Stimulated activated CD4-positive, alpha-beta T cell treated with anti-CD3 and anti-CD28 coated beads, Interleukin-1b, Interleukin-23, amount 100 ng/mL, for 24 hours (primary cell): ENCODE data around the gene FGB.
"Not testable (repeated sequence)": the region's sequence is repeated elsewhere in the genome, so short reads cannot be mapped to it uniquely, and the experiment has no call there.

ENCODE experiments used
- DNase-seq, 4 experiments: peaks; one replicate each; pipeline ENCODE4 v3.0.0-alpha.2; 2020; ENCODE audit warnings: low read depth in 4 of 4, low spot score in 1 of 4

The FGB gene

DNA sequence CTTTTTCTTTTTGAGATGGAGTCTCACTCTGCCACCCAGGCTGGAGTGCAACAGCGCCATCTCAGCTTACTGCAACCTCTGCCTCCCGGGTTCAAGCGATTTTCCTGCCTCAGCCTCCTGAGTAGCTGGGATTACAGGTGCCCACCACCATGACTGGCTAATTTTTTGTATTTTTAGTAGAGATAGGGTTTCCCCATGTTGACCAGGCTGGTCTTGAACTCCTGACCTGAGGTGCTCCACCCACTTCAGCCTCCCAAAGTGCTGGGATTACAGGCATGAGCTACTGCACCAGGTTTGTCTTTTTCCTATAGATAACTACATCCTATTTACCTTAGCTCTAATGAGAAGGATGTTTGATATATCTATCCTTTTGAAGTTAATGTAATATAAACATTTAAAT, 31.5 kb downstream of the FGB start:
- DNase-seq, result not testable (repeated sequence)

DNA sequence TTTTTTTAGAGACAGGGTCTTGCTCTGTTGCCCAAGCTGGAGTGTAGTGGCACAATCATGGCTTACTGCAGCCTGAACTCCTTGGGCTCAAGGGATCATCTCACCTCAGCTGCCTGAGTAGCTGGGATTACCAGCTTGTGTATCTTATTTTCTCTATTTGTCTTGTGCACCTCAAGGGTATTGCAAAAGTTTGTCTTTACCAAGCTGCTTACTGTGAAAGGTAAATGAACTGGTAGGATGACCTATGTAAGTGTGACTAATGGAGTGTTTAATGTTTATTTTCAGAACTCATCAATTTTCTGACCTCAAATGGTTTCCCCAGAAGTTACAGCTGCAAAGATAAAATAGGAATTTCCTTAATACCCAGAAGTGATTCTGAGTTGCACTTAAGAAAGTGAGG, 33.0 kb downstream of the FGB start:
- no peak for DNase-seq

DNA sequence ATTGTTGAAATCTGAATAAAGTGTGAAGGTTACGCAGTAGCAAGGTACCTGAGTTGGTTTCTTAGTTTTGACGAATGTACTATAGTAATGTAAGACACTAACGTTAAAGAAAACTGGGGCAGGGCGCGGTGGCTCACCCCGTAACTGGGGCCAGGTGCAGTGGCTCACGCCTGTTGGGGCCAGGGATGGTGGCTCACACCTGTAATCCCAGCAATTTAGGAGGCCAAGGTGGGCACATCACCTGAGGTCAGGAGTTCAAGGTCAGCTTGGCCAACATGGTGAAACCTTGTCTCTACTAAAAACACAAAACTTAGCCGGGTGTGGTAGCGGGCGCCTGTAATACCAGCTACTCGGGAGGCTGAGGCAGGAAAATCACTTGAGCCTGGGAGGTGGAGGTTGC, 34.5 kb downstream of the FGB start:
- not testable (repeated sequence) for DNase-seq

DNA sequence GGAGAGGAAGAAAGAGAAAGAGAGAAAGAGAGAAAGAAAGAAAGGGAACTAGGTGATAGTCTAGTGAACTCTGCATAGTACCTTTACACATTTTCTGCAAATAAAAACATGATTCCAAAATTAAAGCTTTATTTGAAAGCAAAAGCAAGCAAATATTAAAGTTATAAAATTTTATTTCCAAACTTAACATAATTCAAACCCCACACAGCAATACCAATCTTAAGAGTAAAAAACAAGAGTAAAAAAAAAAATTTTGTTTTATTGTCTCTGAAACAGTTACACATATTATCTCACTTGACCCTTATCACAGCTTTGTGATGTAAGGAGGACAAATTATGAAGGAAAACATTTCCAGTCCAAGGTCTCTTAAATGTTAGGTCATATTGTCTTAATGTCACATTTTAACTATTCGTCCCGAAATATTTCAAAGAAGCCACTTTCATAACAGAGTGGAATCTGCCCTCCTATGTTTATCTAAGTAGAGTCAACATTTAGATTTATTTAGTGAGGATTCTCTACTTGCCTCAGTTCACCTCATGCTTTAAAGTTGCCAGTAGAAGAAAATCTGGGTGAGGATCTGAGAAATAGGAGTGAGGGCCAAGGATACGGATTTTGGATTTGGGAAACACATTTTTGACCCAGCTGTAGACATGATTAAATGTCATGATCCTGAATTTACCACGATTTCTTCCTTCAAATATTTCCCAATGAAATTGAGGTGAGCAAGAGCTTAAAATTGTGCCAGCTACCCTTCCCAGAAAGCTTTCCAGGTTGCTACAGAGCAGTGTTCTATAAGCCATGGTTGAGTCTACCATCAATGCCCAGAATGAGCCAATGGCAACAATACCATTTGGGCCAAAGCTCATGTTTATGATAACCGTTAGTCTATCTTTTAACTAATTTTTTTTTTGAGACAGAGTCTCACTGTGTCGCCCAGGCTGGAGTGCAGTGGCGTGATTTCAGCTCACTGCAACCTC, 35.3 kb downstream of the FGB start:
- no peak for DNase-seq

DNA sequence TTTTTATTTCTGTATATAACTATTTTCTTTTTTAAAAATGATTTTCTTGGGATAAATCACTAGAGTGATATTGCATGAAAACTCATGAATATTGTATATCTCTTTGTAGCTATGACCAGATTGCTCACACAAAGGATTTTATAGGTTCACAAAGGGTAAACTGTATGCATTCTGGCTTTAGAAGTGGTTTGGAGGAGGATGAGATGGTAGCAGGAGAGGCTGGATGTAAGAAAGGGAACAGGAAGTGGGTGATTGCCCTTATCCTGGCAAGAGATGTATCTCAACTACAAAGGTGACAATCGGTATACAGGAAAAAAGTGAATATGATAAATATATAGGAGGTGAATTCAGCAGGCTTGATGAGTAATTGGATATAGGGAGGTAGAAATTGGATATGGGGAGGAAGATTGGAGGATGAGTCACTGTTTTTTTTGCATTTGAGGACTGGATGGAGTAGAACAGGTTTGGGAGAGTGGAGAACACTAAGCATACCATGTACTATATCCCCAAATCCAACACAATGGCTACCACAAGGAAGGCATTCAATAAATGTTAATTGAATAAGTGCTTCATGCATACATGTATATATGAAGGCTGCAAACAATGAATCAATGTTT, 39.7 kb downstream of the FGB start:
- no peak for DNase-seq

DNA sequence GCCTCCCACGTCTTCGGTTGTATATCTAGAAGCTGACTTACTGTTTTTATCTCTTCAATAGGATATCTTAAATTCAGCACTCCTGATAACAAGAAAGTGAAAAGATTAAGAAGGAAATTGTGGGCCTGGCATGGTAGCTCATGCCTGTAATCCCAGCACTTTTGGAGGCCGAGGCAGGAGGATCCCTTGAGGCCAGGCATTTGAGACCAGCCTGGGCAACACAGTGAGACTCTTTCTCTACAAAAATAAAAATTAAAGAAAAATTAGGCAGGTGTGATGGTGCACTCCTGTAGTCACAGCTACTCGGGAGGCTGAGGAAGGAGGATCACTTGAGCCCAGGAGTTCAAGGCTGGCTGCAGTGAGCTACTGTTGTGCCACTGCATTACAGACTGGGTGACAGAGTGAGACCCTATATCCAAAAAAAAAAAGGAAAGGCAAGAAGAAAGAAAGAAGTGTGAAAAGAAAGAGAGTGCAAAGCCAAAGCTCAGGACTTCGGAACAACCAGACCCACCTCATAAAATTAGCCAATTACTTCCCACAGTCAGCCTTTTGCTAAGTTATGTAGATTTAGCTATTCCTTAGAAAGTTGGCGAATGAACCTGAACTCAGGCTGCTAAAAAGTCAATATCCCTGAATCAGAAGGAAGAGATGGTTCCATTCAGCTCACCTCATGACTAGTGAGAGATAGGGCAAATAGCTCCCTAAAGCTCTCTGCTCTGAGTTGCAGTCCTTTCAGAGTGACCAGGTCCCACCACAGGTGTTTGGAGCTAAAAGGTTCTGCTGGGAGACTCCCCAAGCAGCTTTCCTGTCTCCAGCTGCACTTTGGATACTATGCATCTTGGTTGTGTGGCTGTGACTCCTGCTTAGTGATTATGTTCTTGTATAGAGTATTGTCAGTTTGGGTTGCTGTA, 40.5 kb downstream of the FGB start:
- DNase-seq, result no peak

DNA sequence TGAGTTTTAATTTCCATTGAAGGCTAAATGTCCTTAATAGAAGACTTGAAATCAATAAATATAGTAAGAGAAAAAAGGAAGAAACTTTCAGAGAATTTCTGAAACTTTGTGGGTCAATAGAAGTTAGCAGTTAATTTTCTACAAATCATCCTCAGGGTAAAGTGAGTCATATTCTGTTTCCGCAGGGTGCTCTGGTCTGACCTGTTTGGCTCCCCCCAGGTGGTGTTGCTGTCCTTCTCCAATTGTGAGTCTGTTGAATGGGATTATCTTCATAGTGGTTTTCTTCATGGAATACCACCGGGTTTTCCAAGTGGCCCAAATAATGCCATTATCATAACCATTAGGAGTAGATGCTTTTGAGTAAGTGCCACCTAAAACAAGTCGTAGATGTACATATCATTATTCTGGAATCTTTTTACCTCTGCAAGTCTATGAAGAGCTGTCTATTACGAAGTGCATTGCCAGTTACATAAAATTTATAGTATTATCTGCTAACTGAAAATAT, 41.9 kb downstream of the FGB start:
- DNase-seq, result no peak

DNA sequence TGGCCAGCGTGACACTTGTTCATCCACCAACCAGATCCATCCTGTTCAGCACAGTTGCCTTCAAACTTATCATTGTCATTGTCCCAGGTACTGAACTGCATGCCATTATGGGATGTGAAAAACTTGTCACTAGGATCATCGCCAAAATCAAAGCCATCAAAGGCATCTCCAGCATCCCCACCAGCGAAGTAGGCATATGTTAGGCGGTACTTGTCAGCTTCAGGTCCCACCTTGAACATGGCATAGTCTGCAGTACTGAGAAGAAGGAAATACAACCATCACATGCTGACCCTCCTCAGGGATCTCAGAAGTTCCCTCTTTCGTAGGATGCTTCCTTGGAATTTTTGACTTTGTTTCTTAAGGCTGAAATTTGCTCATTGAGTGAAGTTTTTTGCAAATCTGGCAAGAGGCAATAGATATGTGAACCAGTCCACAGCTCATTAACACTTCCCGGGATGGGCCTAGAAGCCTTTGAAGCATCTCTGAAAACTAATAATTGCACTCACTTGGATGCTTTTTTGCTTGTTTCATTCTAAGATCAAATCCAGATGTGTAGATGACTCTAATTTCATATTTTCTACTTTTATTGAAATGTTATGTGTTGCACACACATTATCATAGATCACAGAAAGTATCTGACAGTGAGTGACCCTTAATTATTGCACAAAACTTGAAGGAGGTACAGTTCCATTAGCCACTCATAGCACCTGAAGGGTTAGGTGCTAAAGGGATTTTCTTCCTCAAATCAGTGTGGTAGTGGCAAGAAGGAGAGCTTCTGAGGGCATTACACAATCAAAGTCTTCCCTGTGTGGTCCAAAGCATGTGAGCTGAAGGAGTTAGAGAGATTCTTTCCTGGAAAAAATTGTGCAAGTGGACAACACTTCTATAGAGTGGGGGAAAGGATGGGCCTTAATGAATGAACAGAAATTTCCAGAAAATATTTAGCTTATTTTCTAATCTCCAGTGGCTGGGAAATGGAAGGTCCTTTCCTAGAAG, 44.2 kb downstream of the FGB start:
- DNase-seq, result no peak

DNA sequence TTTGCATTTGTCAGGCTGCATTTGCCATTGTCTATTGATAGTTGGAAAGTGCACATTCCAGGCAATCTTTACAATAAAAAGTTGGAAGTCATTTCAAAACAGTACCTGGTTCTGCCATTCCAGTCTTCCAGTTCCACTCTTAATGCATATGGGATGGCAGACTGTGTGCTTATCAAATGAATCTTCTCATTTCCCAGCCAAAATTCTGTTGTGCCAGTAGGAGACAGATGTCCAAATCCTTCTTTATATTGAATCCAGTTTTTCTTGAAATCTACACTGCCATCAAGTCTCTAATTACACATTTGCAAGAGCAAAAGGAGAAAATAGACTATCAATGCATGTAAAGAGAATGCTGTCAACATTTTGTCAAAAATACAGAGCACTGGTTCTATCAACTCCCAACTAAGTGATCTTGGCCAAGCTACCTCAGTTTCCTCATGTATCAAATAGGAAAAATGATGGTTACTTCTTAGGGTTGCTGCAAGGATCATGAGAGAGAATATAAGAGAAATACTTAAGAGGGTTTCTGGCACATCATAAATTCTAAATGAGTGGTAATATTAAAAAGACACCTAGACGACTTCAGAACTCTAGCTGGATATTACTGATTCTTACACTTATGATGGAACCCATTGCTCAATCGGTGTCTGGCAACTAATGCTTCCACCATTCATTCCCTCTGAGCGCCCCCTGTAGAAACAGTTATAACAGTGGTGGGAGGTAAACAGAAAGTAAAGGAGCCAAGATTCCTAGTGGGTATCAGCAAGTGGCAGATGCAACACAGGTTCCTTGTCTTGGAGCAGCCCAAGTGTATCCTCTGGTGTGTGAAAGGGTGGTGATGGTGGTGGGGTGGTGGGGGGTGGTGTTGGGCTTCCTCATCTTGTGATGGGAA, 45.8 kb downstream of the FGB start:
- no peak for DNase-seq

DNA sequence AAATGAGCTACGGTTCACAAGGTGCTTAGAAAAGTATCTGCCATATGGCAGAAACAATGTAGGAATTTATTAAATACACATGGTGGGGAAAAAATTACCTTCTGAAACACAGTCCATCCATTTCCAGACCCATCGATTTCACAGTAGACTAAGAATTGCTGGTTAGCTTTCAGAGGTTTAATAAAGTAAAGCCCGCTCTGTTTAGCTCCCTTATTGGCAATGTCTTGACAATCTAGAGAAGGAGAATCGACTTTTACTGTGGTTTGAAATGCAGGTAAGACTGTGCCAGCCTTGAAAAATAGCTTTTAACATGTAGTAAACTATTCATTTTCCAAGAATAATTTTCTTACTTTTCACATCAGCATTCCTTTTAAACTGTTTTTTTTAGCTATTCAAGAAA, 46.7 kb downstream of the FGB start:
- no peak for DNase-seq

DNA sequence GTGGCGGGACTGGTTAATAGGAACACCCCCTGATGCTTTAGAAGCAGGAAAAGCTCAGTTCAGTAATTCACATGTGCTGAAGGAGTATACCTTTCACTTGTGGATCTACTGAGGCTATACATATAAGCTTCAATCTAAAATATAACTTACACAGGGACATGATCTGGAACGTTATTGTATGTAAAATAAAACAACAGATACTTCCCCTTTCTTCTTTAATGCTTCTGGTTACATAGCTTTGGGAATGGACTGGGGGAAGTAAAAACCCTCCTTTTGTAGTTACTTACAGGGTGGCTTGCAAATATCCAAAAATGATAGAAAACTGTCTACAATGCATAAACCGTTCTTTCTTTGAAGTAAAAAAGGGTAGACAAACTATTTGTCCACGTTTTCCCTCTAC, 47.8 kb downstream of the FGB start:
- no peak for DNase-seq

DNA sequence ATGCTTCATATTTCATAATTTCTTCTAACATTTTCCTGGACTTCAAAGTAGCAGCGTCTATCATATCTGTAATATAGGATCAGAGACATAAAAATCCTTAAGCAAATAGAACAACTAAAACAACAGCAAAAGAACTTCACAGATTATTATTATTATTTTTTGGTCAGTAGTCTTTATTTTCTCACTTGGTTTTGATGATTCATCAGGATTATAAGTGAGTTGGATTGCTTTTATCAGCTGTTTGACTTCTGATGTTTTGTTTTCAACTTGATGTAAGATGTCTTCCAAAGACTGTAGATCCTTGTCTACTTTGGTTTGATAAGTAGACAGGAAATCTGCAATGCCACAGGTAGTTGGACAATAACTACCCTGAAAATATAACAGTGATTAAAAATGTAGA, 49.0 kb downstream of the FGB start:
- DNase-seq, result no peak

DNA sequence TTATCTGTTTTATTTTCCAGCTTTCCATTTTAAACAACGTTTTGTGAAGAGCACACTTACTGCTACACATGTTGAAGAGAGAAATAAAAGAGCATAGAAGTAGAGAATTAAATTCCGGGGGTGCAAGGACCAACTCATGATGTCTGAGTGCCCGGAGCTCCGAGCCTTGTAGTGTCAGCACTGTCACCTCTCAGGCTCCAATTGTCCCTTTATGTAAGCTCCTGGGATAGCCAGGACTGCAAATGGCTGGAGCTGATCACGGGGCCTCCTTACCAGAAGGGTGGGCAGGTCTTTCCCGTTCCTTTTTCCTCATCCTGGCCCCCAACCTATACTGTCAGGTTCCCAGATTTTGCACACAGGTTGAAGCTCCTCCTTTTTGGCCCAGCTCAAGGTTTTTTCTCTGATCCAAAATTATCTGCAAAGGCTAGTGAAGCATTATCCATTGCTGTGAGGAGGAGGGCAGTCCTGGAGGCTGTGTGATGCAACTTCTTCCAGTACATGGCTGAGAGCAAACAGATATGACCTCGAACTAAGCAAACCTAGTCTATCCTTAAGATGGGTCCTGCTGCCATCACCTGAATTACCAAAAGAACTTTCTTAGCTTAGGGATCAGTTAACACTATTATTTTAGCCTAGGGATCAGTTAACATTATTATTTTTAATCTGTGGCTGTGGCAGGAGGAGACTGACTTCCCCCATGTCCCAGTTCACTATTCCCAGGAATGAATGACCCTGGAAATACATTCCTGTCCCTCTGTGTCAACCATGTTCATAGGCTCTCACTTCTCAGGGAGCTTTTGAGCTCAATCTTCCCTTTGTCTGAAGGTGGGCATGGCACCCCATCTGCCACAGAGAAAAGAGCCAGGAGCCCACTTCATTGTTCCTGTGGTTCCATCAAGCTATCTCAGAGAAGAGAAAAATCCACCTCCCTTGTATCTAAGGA, 49.9 kb downstream of the FGB start, which contains the start of gene FGG:
TSS of gene FGG (minus strand) at position 185 of the 943 bp plus-strand sequence. CDS start at position 138, 47 bp downstream.
- no peak for DNase-seq

DNA sequence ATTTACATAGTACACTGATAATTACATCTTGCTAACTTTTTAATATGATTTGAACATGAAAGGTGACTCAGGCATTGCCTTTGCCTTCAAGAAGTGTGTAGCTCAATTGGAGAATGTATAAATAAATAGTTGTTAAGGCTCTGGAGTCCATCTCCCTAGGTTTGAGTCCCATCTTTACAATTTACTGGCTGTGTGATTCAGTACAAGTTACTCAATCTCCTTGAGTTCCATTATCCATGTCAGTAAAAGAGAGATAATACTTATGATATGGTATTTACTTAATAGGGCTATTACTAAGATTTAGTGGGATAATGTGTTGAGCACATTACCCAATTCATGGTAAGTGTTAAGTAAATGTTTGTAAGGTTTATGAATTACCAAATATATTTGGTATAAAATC, 51.5 kb downstream of the FGB start:
- no peak for DNase-seq

DNA sequence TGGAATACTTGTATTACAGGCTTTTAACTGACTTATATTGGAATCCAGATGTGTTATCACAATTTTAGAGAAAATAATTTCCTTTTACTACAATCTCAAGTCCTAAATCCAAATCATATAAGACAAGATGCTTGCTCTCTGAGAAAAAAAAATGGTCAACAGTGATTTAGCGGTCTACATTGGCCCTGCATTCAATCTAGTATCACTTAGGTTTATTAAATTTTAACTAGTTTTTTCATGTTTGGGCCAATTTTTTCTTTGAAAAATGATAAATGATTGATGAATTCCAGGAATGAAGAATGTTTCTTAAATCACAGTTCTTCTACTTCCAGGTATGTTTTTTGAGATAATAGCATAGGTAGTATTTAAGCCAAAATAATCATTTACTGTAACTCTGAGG, 52.4 kb downstream of the FGB start:
- no peak for DNase-seq

DNA sequence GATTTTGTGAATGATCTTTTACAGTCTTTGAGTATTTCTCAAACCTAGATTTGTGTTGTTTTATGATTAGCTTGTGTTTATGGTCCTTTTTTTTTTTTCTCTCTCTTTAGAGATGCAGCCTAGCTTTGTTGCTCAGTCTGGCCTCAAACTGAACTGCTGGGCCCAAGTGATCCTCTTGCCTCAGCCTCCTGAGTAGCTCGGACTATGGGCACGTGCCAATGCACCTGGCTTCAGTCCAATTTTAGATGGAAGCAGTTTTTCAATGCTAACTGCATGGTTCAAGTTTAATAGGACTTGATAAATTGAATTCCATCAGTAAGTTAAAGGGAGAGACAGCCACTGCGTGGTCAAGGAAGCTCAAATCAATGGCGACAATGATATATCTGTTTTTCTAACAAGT, 53.5 kb downstream of the FGB start:
- no peak for DNase-seq

DNA sequence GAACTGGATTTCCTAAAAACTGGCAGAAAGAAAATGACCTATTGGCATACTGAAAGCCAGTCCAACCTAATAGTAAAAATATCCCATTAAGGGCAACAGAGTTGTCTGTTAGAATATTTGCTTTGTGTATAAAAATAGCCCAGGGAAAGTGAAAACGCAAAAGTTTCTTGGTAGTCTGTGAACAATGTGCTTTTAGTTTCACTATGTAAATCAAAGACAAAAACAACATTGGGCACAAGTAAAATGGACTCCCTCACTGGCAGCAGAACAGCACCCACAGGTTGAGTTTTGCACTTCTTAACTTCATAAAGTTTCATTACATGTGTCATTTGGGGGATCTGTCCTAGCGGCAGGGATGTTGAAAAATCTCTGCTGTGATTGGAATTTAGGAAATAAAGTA, 53.9 kb downstream of the FGB start:
- DNase-seq, result no peak

DNA sequence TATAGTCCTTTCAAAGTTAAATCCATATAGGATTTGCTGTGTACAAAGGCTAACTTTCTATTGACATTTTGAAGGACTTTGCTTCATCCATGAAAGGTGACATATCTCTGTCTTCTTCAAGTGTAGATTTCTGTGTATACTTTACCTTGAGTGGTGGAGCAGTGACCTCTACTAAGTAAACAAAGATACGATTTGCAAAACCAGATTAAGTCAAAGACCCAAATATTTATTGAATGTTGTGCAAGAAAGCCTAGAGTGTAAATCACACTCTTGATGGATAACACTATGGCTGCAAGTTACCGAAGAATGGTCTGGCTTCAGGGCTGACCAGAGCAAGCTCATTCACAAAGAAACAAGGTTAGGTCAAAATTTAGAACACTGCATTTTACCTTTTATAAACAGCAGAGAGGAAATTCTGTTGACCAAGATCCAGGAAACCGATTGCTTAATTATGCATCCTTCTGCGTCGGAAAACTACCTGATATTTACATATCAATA, 55.1 kb downstream of the FGB start:
- no peak for DNase-seq
